ENCODE results near the gene SCFD1.

The SCFD1 gene

DNA sequence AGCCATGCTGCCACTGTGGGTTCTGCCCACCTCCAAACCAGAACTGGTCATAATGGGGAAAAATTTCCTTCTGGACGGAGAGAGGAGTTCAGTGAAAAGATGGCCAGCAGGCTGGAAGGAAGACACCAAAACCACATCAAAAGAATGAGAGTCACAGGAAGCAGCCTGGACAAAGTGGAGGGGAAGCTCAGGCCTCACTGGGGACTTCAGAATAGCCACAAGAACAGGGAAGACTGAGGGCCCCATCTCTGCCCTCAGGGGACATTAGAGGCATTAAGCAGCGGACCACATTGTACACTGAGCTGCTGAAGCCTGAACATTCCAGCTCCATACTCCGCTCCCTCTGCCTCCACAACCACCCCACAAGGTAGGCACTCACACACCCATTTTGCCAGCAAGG lies 132.7 kb downstream of the SCFD1 start:
- Histone ChIP-seq H2BK15ac (ENCODE audit: low read depth, poor library complexity, severe bottlenecking) (no peak overlapping the region), H2BK12ac (ENCODE audit: low read length in 2 of 2) (no peak overlapping the region), H3K14ac (ENCODE audit: low read length in 2 of 2) (no peak overlapping the region), H3K4me1 (ENCODE audit: control insufficient read depth, insufficient read depth, low read depth, low read length) (no peaks in the 10 kb centered on the region), H3K27ac (ENCODE audit: low read length, poor library complexity, severe bottlenecking) (no peak overlapping the region), H2BK120ac (ENCODE audit: low read depth, low read length) (no peak overlapping the region), H3K4ac (ENCODE audit: low read depth in 1 of 2, low read length in 2 of 2) (no peak overlapping the region), H2AK5ac (ENCODE audit: low read length, severe bottlenecking) (no peak overlapping the region), H3K9ac (ENCODE audit: low read length) (no peak overlapping the region), H3K4me2 (ENCODE audit: low read length, poor library complexity, severe bottlenecking) (no peak overlapping the region), H2AFZ (ENCODE audit: low read depth, low read length) (no peak overlapping the region), H3K36me3 (ENCODE audit: control insufficient read depth in 1 of 2, insufficient read depth in 2 of 2, low read depth in 1 of 2, low read length in 2 of 2) (no peaks in the 10 kb centered on the region), H4K91ac (ENCODE audit: low read length) (no peak overlapping the region), H3K27me3 (ENCODE audit: control insufficient read depth in 1 of 2, insufficient read depth in 1 of 2, low read length in 2 of 2) (peaks cover 15 to 24% of the 10 kb centered on the region in 2 experiments), H3K79me1 (replicated peaks; ENCODE audit: low read length, poor library complexity, severe bottlenecking) (no peaks in the 10 kb centered on the region), H3K9me3 (ENCODE audit: control insufficient read depth, low read length) (peaks cover 3% of the 10 kb centered on the region), H4K8ac (ENCODE audit: low read length) (no peak overlapping the region), H3K23ac (ENCODE audit: low read length in 2 of 2) (peak overlapping the region in 1 of 2 experiments; percentile 23), H2BK5ac (ENCODE audit: low read depth, low read length, poor library complexity, severe bottlenecking) (no peak overlapping the region), H3K4me3 (ENCODE audit: insufficient read depth in 1 of 2, low read depth in 1 of 2, low read length in 2 of 2) (no peak overlapping the region), H3K18ac (ENCODE audit: low read depth in 1 of 2, low read length in 2 of 2) (no peak overlapping the region)
- WGBS = 82% methylated on average over 2 of the region's 3 CpGs
- DNase-seq = no peak

DNA sequence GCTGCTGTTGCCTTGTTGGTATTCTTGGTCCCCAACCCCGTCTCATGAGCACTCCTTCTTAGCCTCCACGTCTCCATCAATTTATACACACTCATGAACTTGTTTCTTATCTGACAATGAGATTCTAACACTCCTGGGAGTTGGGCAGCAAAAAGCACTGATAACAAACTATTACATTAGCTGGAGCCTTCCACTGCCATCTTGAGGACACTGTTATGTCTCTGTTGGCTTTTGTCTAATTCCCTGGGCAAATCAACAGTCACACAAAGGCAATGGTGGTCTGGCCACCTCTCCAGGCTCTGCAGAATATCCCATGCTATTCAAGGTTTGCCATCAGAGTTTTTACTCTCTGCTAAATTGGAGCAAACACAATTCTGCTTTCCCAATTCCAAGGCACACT lies 134.5 kb downstream of the SCFD1 start:
- H3K4me1 ChIP-seq (ENCODE audit: control insufficient read depth, insufficient read depth, low read depth, low read length) = no peaks in the 10 kb centered on the region
- no peak overlapping the region for H2AK5ac ChIP-seq (ENCODE audit: low read length, severe bottlenecking)
- H3K4ac ChIP-seq (ENCODE audit: low read depth in 1 of 2, low read length in 2 of 2) = no peak overlapping the region
- WGBS = 74% methylated on average over 2 of the region's 2 CpGs
- peaks cover 15% of the 10 kb centered on the region for H3K9me3 ChIP-seq (ENCODE audit: control insufficient read depth, low read length)
- no peak overlapping the region for H3K4me2 ChIP-seq (ENCODE audit: low read length, poor library complexity, severe bottlenecking)
- H3K27ac ChIP-seq (ENCODE audit: low read length, poor library complexity, severe bottlenecking) = no peak overlapping the region
- no peak overlapping the region for H2BK120ac ChIP-seq (ENCODE audit: low read depth, low read length)
- H3K18ac ChIP-seq (ENCODE audit: low read depth in 1 of 2, low read length in 2 of 2) = no peak overlapping the region
- H3K23ac ChIP-seq (ENCODE audit: low read length in 2 of 2) = no peak overlapping the region
- H2AFZ ChIP-seq (ENCODE audit: low read depth, low read length) = no peak overlapping the region
- no peak overlapping the region for H3K9ac ChIP-seq (ENCODE audit: low read length)
- no peaks in the 10 kb centered on the region for H3K79me1 ChIP-seq (replicated peaks; ENCODE audit: low read length, poor library complexity, severe bottlenecking)
- no peak overlapping the region for H3K4me3 ChIP-seq (ENCODE audit: insufficient read depth in 1 of 2, low read depth in 1 of 2, low read length in 2 of 2)
- H3K36me3 ChIP-seq (ENCODE audit: control insufficient read depth in 1 of 2, insufficient read depth in 2 of 2, low read depth in 1 of 2, low read length in 2 of 2) = no peaks in the 10 kb centered on the region
- no peak overlapping the region for H4K8ac ChIP-seq (ENCODE audit: low read length)
- DNase-seq = no peak
- no peak overlapping the region for H3K14ac ChIP-seq (ENCODE audit: low read length in 2 of 2)
- no peak overlapping the region for H2BK5ac ChIP-seq (ENCODE audit: low read depth, low read length, poor library complexity, severe bottlenecking)
- H2BK15ac ChIP-seq (ENCODE audit: low read depth, poor library complexity, severe bottlenecking) = no peak overlapping the region
- peaks cover 13 to 17% of the 10 kb centered on the region in 2 experiments for H3K27me3 ChIP-seq (ENCODE audit: control insufficient read depth in 1 of 2, insufficient read depth in 1 of 2, low read length in 2 of 2)
- no peak overlapping the region for H4K91ac ChIP-seq (ENCODE audit: low read length)
- H2BK12ac ChIP-seq (ENCODE audit: low read length in 2 of 2) = no peak overlapping the region

DNA sequence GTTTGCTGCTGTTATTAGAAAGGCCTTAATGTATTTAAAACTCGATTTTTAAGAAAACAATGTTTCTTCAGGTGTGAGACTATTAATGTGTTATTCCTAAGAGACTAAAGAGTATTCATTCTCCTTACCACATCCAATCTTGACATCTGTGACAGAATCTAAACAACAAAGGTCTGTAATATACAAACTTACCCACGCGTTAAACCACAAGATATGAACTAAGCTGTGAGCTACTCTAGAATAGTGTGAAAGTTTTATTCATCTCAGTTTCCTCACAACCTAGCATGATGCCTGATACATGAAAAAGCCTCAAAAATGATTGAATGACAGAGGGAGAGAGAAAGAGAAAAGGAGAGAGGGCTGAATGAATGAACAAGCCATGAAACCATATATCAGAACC lies 135.0 kb downstream of the SCFD1 start:
- H3K36me3 ChIP-seq (ENCODE audit: control insufficient read depth in 1 of 2, insufficient read depth in 2 of 2, low read depth in 1 of 2, low read length in 2 of 2) = no peaks in the 10 kb centered on the region
- no peak overlapping the region for H3K23ac ChIP-seq (ENCODE audit: low read length in 2 of 2)
- H3K4me2 ChIP-seq (ENCODE audit: low read length, poor library complexity, severe bottlenecking) = no peak overlapping the region
- no peak for DNase-seq
- no peak overlapping the region for H3K9ac ChIP-seq (ENCODE audit: low read length)
- no peak overlapping the region for H3K4me3 ChIP-seq (ENCODE audit: insufficient read depth in 1 of 2, low read depth in 1 of 2, low read length in 2 of 2)
- H4K91ac ChIP-seq (ENCODE audit: low read length) = no peak overlapping the region
- H2AK5ac ChIP-seq (ENCODE audit: low read length, severe bottlenecking) = no peak overlapping the region
- no peak overlapping the region for H3K4ac ChIP-seq (ENCODE audit: low read depth in 1 of 2, low read length in 2 of 2)
- H2BK12ac ChIP-seq (ENCODE audit: low read length in 2 of 2) = no peak overlapping the region
- H2AFZ ChIP-seq (ENCODE audit: low read depth, low read length) = no peak overlapping the region
- no peak overlapping the region for H4K8ac ChIP-seq (ENCODE audit: low read length)
- peaks cover 20% of the 10 kb centered on the region for H3K9me3 ChIP-seq (ENCODE audit: control insufficient read depth, low read length)
- peaks cover 8 to 13% of the 10 kb centered on the region in 2 experiments for H3K27me3 ChIP-seq (ENCODE audit: control insufficient read depth in 1 of 2, insufficient read depth in 1 of 2, low read length in 2 of 2)
- no peak overlapping the region for H2BK5ac ChIP-seq (ENCODE audit: low read depth, low read length, poor library complexity, severe bottlenecking)
- H2BK120ac ChIP-seq (ENCODE audit: low read depth, low read length) = no peak overlapping the region
- H3K4me1 ChIP-seq (ENCODE audit: control insufficient read depth, insufficient read depth, low read depth, low read length) = no peaks in the 10 kb centered on the region
- no peak overlapping the region for H3K18ac ChIP-seq (ENCODE audit: low read depth in 1 of 2, low read length in 2 of 2)
- H2BK15ac ChIP-seq (ENCODE audit: low read depth, poor library complexity, severe bottlenecking) = no peak overlapping the region
- no peaks in the 10 kb centered on the region for H3K79me1 ChIP-seq (replicated peaks; ENCODE audit: low read length, poor library complexity, severe bottlenecking)
- H3K27ac ChIP-seq (ENCODE audit: low read length, poor library complexity, severe bottlenecking) = no peak overlapping the region
- WGBS = no CpG with 5 or more reads among the region's 3 CpGs
- H3K14ac ChIP-seq (ENCODE audit: low read length in 2 of 2) = no peak overlapping the region

DNA sequence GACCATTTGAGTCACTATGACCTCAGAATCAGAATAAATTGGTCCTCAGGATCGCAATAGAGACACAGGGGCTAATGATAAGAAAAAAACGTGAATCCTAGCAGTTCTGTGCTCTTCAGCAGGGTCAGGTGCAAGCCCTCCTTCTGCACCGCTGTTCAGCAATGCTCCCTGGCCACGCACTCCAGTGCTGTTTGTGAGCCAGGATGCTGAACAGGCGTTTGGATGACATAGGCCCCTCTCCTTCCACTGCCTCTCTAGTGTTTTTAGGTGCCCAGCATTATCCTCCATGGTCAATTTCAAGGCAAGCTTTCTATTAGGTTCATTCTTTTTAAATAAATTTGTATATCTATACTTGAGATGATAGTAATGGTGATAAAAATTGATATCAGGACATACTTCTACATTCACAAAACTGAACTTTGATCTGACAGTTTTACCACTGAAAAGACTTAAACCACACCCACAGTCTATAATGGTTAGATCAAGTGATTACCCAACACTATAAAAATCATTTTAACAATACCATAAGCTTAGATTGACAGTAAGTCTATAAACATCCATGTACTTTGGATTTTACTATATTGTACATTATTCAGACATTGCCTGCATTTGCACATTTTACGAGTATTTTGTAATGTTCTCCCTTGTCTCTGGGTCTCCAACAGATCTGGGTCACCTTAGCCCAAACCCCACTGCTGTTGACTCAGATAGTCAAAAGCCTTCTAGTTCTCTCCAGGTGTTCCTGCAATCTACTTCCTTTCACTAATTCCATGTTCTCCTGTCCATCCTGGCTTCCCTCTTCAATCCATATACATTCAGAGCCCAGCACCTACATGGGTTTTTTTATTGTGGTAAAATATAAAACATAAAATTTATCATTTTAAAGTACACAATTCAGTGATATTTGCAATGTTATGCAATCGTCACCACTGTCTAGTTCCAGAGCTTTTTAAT lies 137.3 kb downstream of the SCFD1 start:
- no peak overlapping the region for H3K27ac ChIP-seq (ENCODE audit: low read length, poor library complexity, severe bottlenecking)
- no peak overlapping the region for H2BK12ac ChIP-seq (ENCODE audit: low read length in 2 of 2)
- H3K4me1 ChIP-seq (ENCODE audit: control insufficient read depth, insufficient read depth, low read depth, low read length) = no peaks in the 10 kb centered on the region
- H2AK5ac ChIP-seq (ENCODE audit: low read length, severe bottlenecking) = no peak overlapping the region
- H2BK120ac ChIP-seq (ENCODE audit: low read depth, low read length) = no peak overlapping the region
- peaks cover 44% of the 10 kb centered on the region for H3K9me3 ChIP-seq (ENCODE audit: control insufficient read depth, low read length)
- no peak overlapping the region for H3K4me2 ChIP-seq (ENCODE audit: low read length, poor library complexity, severe bottlenecking)
- H3K18ac ChIP-seq (ENCODE audit: low read depth in 1 of 2, low read length in 2 of 2) = no peak overlapping the region
- H3K14ac ChIP-seq (ENCODE audit: low read length in 2 of 2) = no peak overlapping the region
- no peak overlapping the region for H2BK15ac ChIP-seq (ENCODE audit: low read depth, poor library complexity, severe bottlenecking)
- no peak overlapping the region for H3K4me3 ChIP-seq (ENCODE audit: insufficient read depth in 1 of 2, low read depth in 1 of 2, low read length in 2 of 2)
- H4K8ac ChIP-seq (ENCODE audit: low read length) = no peak overlapping the region
- H3K23ac ChIP-seq (ENCODE audit: low read length in 2 of 2) = no peak overlapping the region
- no peaks in the 10 kb centered on the region for H3K36me3 ChIP-seq (ENCODE audit: control insufficient read depth in 1 of 2, insufficient read depth in 2 of 2, low read depth in 1 of 2, low read length in 2 of 2)
- H3K4ac ChIP-seq (ENCODE audit: low read depth in 1 of 2, low read length in 2 of 2) = no peak overlapping the region
- no peak overlapping the region for H4K91ac ChIP-seq (ENCODE audit: low read length)
- WGBS = 66% methylated on average over 7 of the region's 7 CpGs
- DNase-seq = no peak
- no peak overlapping the region for H2BK5ac ChIP-seq (ENCODE audit: low read depth, low read length, poor library complexity, severe bottlenecking)
- no peak overlapping the region for H3K9ac ChIP-seq (ENCODE audit: low read length)
- no peaks in the 10 kb centered on the region for H3K79me1 ChIP-seq (replicated peaks; ENCODE audit: low read length, poor library complexity, severe bottlenecking)
- no peak overlapping the region for H2AFZ ChIP-seq (ENCODE audit: low read depth, low read length)
- H3K27me3 ChIP-seq (ENCODE audit: control insufficient read depth in 1 of 2, insufficient read depth in 1 of 2, low read length in 2 of 2) = peaks cover 0 to 5% of the 10 kb centered on the region in 2 experiments
